Kidney glomerular epithelial cell (primary cell): Measurements from ENCODE around the gene COL20A1.
"Not testable (repeated sequence)": the region's sequence is repeated elsewhere in the genome, so short reads cannot be mapped to it uniquely, and the experiment has no call there.

Source experiments
- DNase-seq: peaks from one replicate; lab custom pipeline; 2025; lab: John Stamatoyannopoulos, UW

Gene COL20A1

GRCh38 chr20:63335060-63335459 is 42.1 kb downstream of the COL20A1 start:
- not testable (repeated sequence) for DNase-seq

DNA sequence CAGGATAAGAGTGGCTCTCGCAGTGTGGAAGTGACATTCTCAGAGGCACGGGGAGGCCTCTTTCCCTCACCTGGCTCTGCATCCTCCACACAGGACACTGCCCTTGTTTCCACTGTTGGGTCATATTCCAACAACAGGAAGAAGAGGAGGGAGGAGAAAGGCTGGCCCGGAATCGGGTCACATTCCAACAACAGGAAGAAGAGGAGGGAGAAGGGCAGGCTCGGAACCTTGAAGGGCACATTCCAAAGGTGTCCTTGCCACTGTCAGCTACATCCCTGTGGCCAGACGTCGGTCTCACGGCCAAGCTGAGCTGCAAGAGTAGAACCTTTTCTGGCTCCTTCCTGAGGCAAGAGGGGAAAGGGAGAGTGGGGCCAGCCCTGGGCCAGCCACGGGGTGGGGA is 42.7 kb downstream of the COL20A1 start:
- no peak for DNase-seq

GRCh38 chr20:63336232-63336752 is 43.3 kb downstream of the COL20A1 start:
- no peak for DNase-seq

DNA sequence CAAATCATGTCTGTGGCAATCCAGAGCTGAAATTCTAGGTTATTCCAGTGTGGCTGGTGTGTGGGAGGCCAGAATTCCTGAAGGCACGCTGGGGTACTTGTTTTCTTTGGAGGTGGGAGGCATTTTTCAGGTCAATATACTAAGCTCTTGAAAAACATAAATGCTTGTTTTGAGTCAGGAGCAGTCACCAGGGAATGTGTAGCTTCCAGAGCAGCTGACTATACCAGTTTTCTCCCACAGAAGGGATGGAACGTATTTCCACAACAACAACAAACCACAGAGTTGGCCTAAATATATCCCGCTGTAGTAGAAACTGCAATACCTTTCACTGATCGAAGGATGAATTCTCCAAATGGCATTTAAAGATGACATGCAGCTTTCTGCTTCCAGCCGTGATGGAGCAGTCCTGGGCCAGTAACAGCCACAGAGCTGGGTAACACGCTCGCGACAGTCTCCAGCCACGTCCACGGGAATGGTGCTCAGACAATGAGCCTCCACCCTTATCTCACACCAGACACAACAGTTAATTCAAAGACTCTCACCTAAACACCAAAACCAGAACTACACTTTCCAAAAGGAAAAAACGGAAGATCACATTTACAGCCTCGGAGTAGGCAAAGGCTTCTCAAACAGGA is 44.9 kb downstream of the COL20A1 start:
- DNase-seq, result peak; percentile 87

DNA sequence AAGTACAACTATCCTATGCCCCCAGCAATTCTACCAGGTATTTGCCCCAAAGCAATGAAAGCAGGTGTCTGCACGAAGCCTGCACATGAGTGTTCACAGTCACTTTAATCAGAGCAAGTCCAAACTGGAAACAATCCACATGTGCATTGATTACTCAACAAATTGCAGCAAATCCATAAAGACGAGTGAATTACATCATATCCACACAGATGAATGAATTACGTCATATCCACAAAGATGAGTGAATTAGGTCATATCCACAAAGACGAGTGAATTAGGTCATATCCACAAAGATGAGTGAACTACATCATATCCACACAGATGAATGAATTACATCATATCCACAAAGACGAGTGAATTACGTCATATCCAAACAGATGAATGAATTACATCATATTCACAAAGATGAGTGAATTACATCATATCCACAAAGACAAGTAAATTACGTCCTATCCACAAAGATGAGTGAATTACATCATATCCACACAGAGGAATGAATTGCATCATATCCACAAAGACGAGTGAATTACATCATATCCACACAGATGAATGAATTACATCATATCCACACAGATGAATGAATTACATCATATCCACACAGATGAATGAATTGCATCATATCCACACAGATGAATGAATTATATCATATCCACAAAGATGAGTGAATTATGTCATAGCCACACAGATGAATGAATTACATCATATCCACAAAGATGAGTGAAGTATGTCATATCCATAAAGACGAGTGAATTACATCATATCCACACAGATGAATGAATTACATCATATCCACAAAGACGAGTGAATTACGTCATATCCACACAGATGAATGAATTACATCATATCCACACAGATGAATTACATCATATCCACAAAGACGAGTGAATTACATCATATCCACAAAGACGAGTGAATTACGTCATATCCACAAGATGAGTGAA is 46.4 kb downstream of the COL20A1 start:
- DNase-seq, result not testable (repeated sequence)

DNA sequence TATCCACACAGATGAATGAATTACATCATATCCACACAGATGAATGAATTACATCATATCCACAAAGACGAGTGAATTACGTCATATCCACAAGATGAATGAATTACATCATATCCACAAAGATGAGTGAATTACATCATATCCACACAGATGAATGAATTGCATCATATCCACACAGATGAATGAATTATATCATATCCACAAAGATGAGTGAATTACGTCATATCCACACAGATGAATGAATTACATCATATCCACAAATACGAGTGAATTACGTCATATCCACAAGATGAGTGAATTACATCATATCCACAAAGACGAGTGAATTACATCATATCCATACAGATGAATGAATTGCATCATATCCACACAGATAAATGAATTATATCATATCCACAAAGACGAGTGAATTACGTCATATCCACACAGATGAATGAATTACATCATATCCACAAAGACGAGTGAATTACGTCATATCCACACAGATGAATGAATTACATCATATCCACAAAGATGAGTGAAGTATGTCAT is 47.2 kb downstream of the COL20A1 start:
- DNase-seq, result not testable (repeated sequence)

DNA sequence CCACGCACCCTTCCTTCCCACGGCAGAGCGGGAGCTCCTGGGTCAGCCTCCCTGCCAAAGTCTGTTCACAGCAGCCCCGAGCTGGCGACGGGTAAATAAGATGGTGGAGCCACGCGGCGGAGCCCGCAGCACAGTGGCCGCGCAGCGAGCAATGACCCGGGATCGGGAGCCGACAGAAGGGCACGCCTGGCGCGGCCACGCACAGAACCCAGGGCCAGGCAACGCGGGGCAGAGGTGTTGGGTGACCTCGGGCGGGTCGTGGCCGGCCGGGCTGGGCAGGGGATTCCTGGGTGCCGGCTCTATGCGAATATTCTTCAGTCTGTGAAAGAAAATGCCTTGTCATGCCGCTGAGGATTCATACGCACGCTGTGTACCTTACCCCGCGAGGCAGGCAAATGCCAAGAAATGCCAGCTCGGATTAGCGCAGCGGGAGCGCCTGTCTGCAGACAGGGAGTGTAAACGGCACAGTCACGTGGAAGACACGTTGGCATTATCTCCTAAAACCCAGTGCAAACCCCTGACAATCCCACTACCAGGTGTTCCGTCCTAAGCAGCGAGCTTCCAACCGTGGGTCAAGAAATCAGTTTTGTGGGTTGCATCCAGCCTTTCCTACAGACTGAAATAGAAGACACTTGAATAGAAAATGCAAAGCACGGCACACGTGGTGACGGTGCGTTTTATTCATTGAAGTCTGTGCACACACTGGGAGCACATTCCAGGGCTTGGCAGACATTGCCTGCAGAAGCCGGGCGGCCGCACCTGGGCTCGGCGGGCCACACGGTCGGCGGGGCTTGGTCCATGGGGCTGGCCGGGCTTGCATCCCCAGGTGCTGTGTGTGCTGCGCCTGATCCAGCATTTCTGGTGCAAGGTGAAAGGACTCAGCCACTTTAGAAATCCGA is 49.8 kb downstream of the COL20A1 start:
- DNase-seq, result no peak

- no peak for DNase-seq
Observed at GRCh38 chr20:63343460-63344445, 50.8 kb downstream of the COL20A1 start.

DNA sequence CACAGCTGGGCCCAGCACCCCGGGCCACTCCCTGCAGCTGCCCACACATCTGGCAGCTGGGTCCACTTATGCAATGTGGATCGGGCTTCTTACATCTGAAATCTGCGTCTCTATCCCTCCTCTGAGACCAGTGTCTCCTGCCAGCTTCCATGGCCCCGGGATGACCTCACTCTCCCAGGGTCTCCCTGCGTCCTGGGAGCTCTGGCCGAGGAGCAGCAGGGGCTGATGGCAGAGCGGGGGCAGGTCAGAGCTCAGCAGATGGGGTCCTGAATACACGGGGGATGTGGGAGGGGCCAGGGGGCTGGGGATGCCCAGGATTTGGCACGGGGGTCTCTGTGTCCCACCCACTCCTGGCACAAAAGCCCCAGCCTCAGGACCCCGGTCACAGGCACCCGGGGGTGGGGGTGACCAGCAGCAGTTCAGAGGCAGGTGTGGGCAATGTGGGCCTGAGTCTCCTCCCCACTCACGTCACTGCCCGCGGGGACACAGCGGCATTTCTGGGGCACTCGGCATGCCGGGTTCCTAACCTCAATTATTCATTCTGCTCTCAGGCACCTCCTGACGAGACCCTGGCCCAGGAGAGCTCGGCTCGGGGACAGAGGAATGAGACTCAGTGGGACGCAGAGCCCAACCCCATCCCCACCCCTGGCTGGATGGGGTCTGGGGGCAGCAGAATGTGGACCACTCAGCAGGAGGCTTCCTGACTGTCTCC is 51.8 kb downstream of the COL20A1 start:
- no peak for DNase-seq

DNA sequence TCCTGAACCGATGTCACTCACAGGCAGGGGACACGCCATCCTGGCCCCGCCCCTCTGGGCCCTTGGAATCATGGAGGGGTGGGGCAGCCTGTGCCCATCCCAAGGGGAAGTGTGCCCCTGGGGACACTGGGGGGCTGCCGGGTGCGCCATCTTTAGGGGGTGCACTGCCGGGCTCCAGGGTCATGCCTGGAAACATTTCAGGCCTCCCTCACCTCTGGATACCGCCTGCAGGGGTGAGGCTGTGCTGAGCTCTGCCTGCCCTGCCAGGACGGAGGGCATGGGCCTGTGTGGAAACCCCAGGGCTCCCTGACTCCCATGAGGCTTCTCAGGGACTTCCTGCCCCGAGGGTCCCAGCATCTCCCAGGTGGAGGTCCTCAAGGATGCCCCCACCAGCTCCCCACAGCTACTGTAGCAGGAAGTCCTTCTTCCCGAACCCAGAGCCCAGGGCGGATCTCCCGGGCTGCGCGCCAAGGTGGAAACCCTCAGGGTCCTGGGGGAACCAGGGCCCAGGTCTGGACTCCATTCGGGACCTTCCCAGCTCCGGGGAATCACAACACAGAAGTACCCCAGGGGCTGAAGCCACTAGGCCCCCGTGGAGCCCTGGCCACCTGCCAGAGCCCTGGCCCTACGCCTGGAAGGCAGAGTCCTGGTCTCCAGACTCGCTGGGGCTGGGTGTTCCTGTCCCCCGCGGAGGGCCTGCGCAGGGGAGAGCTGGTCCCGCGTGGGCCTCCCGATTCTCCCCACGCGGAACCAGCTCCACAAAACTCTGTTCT is 52.5 kb downstream of the COL20A1 start:
- no peak for DNase-seq

DNA sequence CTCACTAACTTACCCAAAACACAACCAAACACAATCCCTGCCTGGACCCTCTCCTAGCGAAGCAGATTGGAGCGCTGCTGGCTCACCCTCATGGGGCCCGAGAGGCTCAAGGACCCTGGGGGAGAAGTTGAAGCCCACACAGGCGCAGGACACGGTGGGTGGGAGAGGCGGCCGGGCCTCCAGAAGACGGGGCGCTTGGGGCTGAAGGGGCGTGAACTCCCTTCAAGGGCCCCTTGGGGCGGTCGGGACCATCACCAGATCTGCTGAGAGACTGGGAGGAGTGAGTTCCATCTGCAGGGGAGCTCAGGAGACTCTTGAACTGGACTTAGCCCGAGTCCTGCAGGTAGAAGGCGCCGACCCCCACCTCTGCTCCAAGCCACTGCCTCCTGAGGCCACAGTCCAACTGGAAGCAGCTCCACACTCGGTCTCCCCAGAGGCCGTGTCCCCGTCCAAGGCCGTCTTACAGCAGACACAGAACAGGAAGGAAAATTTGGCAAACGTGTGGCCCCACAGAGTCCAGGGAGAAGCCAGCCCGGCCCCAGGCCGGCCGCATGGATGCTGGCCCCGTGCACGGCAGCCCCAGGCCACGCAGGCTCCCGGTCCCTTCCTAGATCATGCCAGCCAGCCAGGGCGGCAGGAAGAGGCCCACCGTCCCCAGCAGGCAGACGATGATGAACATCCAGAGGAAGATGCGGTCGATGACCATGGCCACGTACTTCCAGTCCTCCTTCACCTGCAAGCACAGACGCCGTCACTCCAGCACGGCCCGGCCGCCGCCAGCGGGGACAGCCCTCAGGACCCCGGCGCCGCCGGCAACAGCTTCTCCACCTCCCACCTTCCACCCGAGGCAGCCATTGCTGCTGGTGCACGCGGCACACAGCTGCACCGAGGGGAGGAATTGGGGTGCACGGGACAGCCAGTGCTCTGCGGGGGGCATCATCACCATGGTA is 53.4 kb downstream of the COL20A1 start:
- DNase-seq, result no peak

DNA sequence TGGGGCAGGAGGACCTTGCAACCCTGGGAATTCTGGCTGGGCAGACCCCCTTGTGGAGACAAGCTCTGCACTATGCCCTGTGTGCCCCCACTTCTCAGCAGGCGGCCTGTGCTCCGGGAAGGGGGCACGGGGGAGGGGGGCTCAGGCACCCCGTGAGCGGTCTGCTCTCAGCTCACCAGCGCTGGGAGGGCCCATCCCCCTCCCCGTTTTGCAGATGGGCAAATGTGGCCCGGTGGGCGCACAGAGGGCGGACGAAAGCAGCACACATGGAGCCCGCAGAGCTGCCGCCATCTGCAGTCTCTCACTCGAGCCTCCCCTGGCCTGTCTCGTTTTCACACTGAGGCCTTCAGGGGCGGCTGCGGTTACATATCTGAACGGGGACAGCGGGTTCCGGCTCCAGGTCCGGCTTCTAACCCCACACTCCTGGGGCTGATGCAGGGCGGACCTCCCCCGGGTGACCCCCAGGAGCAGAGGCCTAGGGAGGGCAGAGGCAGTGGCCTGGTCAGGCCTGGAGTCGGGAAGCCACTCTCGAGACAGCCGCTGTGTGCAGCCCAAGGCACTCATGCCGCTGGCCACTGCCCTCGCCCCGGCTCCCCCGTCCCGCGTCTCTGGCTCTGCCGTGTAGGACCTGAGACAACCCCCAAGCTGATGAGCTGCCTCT is 54.2 kb downstream of the COL20A1 start:
- DNase-seq, result no peak

DNA sequence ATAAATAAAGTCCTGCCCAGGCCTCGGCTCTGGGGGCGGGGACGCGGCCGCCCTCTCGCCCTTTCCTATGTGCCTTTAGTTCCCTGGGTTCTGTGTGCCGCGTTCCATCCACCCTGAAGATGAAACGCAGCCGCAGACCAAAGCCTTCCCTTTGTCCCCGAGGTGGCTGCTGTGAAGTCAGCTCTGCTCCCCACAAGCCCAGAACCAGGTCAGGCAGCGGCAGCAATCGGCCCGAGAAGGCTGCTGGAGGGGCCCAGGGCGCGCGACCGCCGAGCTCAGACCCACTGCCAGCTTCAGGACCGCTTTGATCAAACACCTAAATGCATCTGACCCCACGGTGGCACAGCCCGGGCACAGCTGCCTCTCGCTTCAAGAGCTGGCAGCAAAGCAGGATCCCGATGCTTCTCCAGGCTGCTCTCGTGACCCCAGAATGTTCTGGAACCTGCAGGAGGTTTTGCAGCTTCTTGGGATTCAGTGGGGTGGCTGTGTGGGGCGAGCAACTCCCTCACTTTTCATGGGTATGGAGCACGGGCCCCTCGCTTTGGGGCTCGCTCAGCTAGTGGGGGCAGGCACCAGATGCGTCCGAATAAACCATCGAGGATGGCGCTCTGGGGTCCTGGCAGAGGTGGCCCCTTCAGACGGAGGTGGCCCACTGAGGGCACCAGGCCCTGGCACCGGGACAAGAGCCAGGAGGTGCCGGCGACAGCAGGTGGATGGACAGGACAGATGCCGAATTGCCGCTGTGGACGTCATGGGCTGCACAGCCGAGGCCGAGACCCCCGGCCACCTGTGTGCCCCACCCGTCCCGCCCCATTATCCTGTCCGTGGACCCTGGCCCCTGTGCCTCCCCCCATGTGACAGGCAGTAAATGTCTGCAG is 55.2 kb downstream of the COL20A1 start:
- no peak for DNase-seq

- DNase-seq, result no peak
Observed at GRCh38 chr20:63348828-63349515, 56.0 kb downstream of the COL20A1 start.

GRCh38 chr20:63349516-63349895 is 56.5 kb downstream of the COL20A1 start:
- no peak for DNase-seq

DNA sequence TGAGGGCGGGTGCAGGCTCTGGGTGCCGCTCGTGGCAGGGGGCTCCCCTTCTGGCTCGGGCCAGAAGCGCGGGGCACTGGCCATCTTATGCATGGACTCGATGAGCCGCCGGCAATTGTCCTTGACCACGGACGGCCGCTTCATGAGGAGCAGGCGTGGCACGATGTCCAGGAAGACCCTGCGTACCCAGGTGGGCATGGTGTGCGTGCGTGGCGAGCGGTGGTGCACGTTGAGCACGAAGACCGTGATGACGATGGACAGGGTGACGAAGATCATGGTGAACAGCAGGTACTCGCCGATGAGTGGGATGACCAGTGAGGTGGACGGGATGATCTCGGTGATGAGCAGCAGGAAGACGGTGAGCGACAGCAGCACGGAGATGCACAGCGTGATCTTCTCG is 57.2 kb downstream of the COL20A1 start:
- no peak for DNase-seq
